NCI-H2081 (cell line): ENCODE results near the gene SORCS2.

ENCODE experiments used
- DNase-seq, 2 experiments: peaks; one replicate each; lab custom pipeline; 2025; lab: John Stamatoyannopoulos, UW

Gene SORCS2

DNA sequence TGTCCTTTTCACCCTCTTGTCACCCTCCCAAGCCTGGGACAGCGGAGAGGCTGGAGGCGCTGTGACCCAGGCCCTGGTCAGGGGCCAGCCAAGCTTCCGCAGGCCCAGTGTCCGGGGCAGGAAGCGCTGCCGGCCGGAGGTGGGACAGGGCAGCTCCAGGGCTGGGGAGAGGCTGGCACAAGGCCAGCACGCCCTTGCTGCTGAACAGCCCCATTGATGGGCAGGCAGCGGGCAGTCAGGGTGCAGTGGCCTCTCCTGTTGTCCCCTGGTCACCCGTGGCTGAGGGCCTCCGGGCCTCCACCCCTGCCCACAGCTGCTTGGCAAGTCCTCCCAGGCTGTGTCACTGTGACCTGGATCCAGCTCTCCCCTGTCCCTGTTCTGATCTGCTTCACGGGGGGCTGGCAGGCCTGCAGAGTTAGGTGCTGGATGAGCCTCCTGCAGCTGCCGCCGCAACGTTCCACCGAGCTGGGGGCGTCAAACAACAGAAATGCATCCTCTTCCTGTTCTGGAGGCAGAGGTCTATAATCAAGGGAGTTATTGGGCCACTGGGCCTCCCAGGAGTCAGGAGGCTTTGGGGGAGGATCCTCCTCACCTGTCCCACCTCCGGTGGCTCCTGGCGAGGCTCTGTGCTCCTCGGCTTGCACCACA, 134.5 kb downstream of the SORCS2 start:
- DNase-seq = no peak

GRCh38 chr4:7327341-7327885, 135.1 kb downstream of the SORCS2 start:
- no peak for DNase-seq

- no peak for DNase-seq
Observed at GRCh38 chr4:7328162-7328912, 136.0 kb downstream of the SORCS2 start.

DNA sequence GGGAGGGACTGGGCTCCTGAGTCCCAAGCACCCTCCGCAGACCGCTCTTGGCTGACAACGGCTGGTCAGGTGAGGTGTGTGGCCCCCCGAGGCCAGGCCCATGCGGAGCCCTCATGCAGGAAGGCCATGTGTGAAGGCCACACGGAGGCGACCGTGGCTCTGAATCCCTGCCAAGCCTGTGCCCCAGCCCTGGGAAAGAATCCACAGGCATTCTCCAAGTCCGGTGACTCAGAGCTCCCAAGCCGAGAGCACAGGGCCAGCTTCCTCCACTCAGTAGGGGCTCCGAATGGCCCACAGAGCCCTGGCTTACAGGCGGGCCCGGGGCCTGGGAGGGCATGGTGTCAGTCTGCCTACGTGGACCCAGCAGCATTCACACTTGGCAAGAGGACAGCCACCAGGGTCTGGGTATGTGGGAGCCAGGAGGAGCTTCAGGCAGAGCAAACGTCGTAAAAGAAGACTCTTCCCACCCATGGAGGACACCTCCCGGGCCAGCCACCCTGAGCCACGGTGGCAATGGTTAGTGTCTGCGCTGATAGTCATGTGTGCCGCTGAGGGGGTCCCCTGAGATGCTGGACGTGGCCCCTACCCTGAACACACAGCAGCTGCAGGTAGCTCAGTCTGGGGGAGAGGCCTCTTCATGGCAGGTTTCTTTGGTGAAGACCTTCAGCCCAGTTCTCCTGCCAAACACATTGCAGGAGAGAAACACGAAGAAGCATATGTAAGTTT, 136.7 kb downstream of the SORCS2 start:
- DNase-seq = no peak

GRCh38 chr4:7330031-7330596, 137.8 kb downstream of the SORCS2 start:
- no peak for DNase-seq

- no peak for DNase-seq
Observed at GRCh38 chr4:7330811-7331681, 138.7 kb downstream of the SORCS2 start.

GRCh38 chr4:7331682-7332000, 139.3 kb downstream of the SORCS2 start:
- DNase-seq = no peak

- DNase-seq = no peak
Observed at GRCh38 chr4:7332216-7333023, 140.1 kb downstream of the SORCS2 start.

GRCh38 chr4:7333024-7333780, 140.9 kb downstream of the SORCS2 start:
- DNase-seq = no peak

GRCh38 chr4:7333801-7334421, 141.6 kb downstream of the SORCS2 start:
- no peak for DNase-seq

DNA sequence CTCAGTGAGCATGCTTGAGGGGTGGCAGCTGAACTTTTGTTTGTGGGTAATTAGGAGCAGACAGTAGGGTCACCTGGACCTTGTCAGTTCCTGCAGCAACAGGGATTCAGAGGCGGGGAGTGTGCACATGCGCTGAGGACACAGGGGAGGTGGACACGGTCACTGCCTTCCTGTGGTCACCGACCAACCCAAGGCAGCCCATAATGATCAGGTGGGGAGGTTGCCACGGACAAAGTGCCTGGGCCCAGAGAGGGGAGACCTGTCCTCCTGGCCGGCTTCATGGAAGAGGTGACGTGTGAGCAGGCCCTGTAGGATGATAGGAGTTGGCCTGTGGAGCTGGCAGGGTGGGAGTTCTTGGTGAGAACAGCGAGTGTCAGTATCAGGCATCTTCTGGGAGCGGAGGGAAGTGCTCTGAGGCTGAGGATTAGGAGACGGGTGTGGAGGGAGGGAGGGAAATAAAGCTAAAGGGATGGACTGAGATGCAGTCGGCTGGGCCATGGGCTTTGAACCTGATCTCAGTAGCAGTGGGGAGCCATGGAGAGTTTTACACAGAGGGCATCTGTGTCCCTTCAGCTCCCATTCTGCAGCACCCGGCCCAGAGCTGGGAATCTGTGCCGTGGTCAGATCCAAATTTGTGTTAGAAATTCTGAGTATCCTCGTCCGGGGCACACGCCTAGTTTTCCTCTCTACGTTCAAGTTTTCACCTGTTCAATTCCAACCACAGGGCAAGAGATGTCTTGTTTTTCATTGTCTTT, 142.4 kb downstream of the SORCS2 start:
- no peak for DNase-seq

- peak in 1 of 2 experiments; percentile 34 for DNase-seq
Observed at GRCh38 chr4:7335344-7336066, 143.2 kb downstream of the SORCS2 start.

- no peak for DNase-seq
Observed at GRCh38 chr4:7336067-7336569, 143.8 kb downstream of the SORCS2 start.

DNA sequence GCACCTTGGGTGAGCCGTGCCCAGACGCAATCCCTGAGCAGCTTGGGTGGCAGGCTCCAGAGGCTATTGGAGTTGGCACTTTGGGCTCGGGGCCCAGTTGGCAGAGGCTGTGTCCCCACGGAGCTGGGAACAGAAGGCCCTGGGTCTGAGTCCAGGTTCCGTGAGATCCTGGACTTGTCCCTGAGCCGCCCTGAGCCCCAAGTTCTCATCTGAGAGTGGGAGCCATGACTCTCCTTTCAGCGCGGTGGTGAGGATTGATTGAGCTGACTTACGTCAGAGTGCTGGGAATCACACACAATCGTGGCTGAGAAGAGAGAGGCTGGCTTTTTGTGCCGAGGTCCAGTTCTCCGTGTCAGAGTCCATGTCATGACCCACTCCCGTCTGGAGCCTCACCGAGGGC, 144.4 kb downstream of the SORCS2 start:
- no peak for DNase-seq

DNA sequence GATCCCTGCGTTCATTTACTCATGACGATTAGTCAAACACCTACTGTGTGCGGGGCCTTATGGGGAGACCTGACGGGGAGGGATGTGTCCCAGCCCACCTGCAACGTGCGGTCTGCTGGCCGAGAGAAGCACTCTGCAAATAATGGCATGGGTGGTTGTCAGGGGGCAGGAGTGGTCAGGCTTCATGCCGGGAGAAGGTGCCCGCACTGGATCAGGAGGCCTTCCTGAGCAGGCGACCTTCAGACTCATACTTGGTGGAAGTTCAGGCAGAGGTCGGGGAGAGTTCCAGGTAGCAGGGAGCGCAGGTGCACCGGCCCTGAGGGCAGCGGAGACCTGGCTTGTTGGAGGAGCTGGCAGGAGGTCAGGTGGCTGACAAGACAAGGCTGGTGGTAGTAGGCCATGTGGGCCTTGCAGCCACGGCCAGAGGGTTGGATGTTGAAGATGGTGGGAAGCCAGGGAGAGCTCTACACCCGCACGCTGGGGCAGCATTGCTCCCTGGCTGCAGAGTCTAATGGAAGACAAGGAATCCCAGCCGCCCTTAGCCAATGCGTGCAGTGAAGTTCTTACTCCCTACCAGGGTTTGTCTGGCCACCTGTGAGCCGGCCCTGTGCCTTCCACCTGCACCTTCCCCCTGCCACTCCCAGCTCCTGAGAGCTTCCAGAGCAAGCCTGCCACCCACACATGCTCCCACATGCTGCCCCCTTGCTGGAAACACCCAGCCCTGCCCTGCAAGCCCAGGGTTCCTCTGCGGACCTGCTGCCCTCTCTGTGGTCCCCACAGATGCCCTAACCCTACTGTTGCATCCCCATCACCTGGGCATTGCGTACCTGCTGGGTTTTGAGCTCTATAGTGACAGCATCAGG, 145.1 kb downstream of the SORCS2 start:
- DNase-seq = no peak

- DNase-seq = no peak
Observed at GRCh38 chr4:7338059-7338452, 145.7 kb downstream of the SORCS2 start.
